GM06990 (cell line): ENCODE measurements around the gene CRYGS.
A peak's percentile ranks its signal among the peaks of the same experiment; 100 is the strongest.

Experiments
- DNase-seq: peaks from one replicate; pipeline ENCODE4 v3.0.0-alpha.2; 2011; ENCODE audit not compliant: insufficient read length; ENCODE audit errors: extremely low read depth
- H3K27me3 ChIP-seq: replicated peaks from 2 replicates; pipeline ENCODE4 v1.6.0; 2011; ENCODE audit warnings: low read length; ENCODE audit not compliant: control insufficient read depth, insufficient read depth
- H3K36me3 ChIP-seq: 2 replicates; pipeline ENCODE4 v1.5.1; 2011; ENCODE audit warnings: low read length; ENCODE audit not compliant: control insufficient read depth, insufficient read depth
- H3K4me3 ChIP-seq: replicated peaks from 2 replicates; pipeline ENCODE4 v1.5.1; 2011; ENCODE audit warnings: low read depth, mild to moderate bottlenecking, control low read depth, low read length
- CTCF ChIP-seq: IDR thresholded peaks from 2 replicates; pipeline ENCODE4 v1.5.1; 2011; ENCODE audit warnings: low read length, control low read depth, mild to moderate bottlenecking, inconsistent platforms; ENCODE audit not compliant: insufficient read depth, poor library complexity, severe bottlenecking

Gene CRYGS

GRCh38 chr3:186516646-186517045 lies 27.5 kb downstream of the CRYGS start:
- no peak for TF ChIP-seq CTCF
- Histone ChIP-seq H3K36me3 (no peaks in the 10 kb centered on the region), H3K4me3 (no peak overlapping the region), H3K27me3 (no peaks in the 10 kb centered on the region)
- DNase-seq, result no peak

GRCh38 chr3:186515125-186515524 lies 29.1 kb downstream of the CRYGS start:
- no peaks in the 10 kb centered on the region for H3K36me3 ChIP-seq
- no peak overlapping the region for H3K4me3 ChIP-seq
- no peaks in the 10 kb centered on the region for H3K27me3 ChIP-seq
- no peak for DNase-seq
- no peak for TF ChIP-seq CTCF

GRCh38 chr3:186514296-186515002 lies 29.7 kb downstream of the CRYGS start:
- TF ChIP-seq CTCF, result peak; percentile 38
- Histone ChIP-seq H3K4me3 (no peak overlapping the region), H3K36me3 (no peaks in the 10 kb centered on the region), H3K27me3 (no peaks in the 10 kb centered on the region)
- no peak for DNase-seq

GRCh38 chr3:186513386-186513785 lies 30.8 kb downstream of the CRYGS start:
- no peaks in the 10 kb centered on the region for H3K27me3 ChIP-seq
- no peak for TF ChIP-seq CTCF
- H3K36me3 ChIP-seq, result no peaks in the 10 kb centered on the region
- H3K4me3 ChIP-seq, result no peak overlapping the region
- DNase-seq, result no peak

- H3K4me3 ChIP-seq, result no peak overlapping the region
- no peaks in the 10 kb centered on the region for H3K27me3 ChIP-seq
- DNase-seq, result no peak
- no peaks in the 10 kb centered on the region for H3K36me3 ChIP-seq
- TF ChIP-seq CTCF, result no peak
These were observed 31.4 kb downstream of the CRYGS start for GRCh38 chr3:186512570-186513302.
